ENCODE data around the gene GUCY1A1. TPM values are rescaled to one million over a fixed set of nuclear protein-coding genes. Genes with fewer than 3 reads are reported as not detected.

Gene GUCY1A1
- total RNA-seq, 1 donor from 2014 or later: not detected

DNA sequence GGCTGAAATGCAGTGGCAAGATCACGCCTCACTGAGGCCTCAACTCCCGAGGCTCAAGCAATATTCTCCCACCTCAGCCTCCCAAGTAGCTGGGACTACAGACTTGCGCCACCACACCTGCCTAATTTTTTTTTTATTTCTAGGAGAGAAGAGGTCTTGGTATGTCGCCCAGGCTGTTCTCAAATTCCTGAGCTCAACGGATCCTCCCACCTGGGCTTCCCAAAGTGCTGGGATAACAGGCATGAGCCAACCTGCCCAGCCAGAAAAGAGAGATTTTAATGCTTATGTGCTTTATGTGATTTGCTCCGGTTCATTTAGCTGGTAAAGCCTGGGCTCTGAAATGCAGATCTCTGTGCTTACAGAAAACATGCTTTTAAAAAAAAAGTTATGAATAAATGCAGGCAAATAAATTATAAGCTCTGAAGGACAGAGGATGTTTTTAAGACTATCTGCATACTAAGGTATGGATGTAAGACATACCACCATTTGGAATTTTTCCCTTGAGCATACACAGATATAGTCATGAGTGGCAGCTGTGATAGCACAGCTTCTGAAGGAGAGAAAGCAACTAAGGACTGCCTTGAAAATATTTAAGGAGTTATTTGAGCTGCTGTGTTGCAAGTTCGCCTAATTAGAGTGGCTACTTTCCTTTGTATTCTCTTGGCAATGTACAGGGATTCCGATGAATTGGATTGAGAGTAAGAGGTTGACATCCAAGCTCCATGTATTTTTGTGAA is 106.0 kb downstream of the GUCY1A1 start:
- intact Hi-C loops (cut with micrococcal nuclease): no loop called here

DNA sequence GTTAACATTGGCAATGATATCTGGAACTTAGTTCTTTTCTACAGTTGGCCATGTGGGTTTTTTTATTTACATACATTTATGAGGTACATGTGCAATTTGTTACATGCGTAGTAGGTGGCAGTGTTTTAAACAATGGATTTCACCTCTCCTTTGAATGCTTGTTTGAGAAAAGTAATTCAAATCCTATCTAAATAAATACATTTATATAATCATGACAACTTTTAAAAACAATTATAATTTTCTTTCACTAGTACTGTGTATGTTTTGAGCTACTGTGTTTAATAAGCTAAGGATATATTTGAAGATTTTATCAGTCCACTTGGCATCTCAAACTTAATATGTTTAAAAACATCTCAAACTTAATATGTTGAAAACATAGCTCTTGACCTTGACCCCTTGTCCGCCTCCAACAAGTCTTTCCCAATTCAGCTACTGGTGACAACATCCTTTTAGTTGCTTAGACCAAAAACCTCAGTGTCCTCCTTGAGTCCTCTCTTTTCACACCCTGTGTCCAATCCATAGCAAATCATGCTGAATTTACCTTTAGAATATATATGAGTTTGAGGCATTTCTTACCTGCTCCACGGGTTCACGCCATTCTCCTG is 106.7 kb downstream of the GUCY1A1 start:
- intact Hi-C loops (cut with micrococcal nuclease): no loop called here

DNA sequence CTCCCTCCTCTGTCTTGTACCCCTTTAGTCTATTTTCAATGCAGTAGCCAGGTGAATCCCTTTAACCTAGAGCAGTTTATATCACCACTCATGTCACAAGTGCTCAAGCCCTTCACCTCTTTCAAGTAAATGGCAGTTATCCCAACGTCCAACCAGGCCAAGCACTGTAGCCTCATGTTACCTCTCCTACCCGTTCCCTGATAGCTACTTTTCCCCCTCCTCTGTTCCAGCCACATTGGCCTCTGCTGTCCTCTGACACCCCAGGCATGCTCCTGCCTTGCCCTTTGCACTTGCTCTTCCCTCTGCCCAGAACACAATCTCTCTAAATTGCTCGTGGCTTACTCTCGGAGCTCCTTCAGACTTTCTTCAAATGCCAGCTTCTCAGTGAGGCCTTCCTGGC is 107.4 kb downstream of the GUCY1A1 start:
- intact Hi-C loops (cut with micrococcal nuclease): no loop called here

DNA sequence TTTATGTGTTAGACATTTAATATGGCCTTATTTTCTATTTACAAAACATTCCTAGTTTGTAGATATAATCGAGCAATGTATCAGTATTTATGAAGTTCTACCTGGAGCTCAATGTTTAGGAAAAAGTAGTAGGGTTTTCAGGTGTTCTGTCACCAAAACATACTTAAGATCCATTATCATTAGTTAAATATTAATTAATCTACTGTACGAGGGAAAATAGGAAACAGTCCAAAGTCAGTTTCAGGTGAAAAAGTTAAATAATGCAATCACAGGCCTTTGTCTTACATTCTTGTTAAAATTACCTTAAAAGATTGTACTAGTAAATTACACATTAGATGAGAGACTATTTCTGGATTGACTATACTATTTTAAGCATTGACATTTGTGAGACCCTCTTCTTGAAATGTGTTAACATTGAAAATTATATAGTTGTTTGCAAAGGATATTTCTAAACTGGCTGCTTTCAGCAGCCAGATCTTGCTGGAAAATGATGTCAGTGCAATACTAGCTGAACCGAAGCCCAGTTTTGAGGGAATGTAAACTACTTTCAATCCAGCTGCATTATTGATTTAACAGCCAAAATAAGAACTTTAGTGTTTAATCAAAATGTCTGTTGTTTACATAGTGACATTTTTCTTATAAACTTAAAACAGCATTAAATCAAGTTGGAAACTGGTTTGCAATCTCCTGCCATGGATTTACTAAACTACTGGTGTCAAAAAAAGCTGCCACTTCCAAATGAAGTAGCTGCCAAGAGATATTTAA is 111.5 kb downstream of the GUCY1A1 start:
- intact Hi-C loops (cut with micrococcal nuclease): no loop called here

DNA sequence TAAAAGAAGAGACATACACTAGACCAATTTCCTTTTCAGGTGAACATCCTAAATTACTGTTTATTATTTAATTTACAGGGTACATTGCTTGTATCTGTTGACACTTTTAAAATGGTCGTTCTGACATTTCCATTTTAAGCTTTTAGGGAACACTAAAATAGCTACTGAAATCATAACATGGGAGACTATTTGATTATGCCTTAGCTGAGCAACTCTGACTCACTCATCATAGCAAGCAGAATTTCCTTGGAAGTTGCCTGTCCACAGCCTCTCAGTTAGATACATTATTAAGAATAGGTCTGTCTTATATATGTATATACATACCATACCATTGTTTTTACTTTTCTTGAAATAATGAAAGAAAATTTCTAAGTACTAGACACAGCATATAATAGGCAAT is 114.1 kb downstream of the GUCY1A1 start:
- intact Hi-C loops (cut with micrococcal nuclease): no loop called here

DNA sequence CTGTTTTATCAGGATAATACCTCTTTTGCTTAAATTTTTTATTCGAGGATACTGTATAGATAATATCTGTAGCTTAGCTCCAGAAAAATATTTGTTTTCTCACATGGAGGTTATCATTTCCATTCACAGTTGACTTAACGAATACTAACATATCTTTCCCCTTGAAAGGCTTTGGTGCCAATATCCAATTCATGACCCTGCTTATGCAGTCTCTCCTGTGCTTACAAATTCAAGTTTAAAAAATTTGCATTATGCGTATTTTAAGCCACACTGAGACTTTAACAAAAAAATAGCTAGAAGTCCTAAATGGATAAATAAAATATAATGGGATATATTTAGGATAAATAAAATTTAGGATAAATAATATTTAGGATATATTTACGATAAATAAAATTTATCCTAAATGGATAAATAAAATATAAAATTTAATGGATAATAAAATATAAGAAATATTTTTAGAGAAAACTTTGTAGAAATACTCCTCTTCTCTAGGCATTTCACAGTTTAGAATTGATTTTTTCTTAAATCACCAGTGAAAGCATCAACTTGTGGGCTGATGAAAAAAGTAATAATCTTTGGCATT is 114.7 kb downstream of the GUCY1A1 start:
- intact Hi-C loops (cut with micrococcal nuclease): no loop called here

Other genes with a start within 250 kb of the GUCY1A1 start
- gene GUCY1B1, start 92.2 kb downstream of the GUCY1A1 start, total RNA-seq: 0.07 and 0.15 TPM in 2 replicates
- not detected in 2 replicates for gene ASIC5, start 199.4 kb downstream of the GUCY1A1 start, total RNA-seq
- gene TDO2, start 236.8 kb downstream of the GUCY1A1 start, total RNA-seq: not detected in 2 replicates

Data from T-helper 1 cell treated with Interleukin-12 subunit alpha and Interleukin-12 subunit beta and Interleukin-4 antibody, amounts not matched to agents 30 ng/mL and 1 ng/mL, for 36 hours (primary cell).